RWPE1 (cell line): Measurements from ENCODE around the gene PIMREG.
A peak's percentile ranks its signal among the peaks of the same experiment; 100 is the strongest.

Experiments
- CTCF ChIA-PET: fragments of 350-600 bp; sonication (Branson Sonifier 250); formaldehyde crosslinking; extraction: SDS; loops from one replicate; lab custom pipeline; 2021; lab: Yijun Ruan, JAX
- POLR2A ChIA-PET: fragments of 400-600 bp; formaldehyde crosslinking; extraction: SDS; loops from one replicate; lab custom pipeline; 2020; ENCODE audit warnings: antibody characterized with exemption; ENCODE audit not compliant: low non-redundant PET; lab: Yijun Ruan, JAX
- DNase-seq: peaks from one replicate; pipeline ENCODE4 v3.0.0; 2012; ENCODE audit warnings: low spot score
- H3K27ac ChIP-seq: fragments of 450-650 bp; 2 replicates; pipeline ENCODE4 v1.5.1; 2017
- CTCF ChIP-seq: fragments of 450-650 bp; conservative IDR thresholded peaks from 2 replicates; pipeline ENCODE4 v1.5.1; 2017; ENCODE audit warnings: low read depth, mild to moderate bottlenecking

Gene PIMREG

GRCh38 chr17:6435051-6435450 lies 9.2 kb upstream of the PIMREG start, which contains the start of gene AIPL1:
Gene AIPL1, minus strand, starts transcription at chr17:6435121. Its CDS starts 17 bp downstream, at chr17:6435104.
- ChIA-PET CTCF (interaction anchor here (0.6 to 1.3 kb wide), 3 partner anchors 842 to 986 kb away, joined by 3 to 4 read pairs (median 3); no protein-coding TSS in a partner anchor), POLR2A (no interaction called here)
- no peak for DNase-seq
- no peak for TF ChIP-seq CTCF
- H3K27ac ChIP-seq: no peak within 1 kb of the TSS

GRCh38 chr17:6435968-6436367 lies 8.3 kb upstream of the PIMREG start:
- TF ChIP-seq CTCF: peak; percentile 82
- H3K27ac ChIP-seq: no peak overlapping the region
- ChIA-PET CTCF (interaction anchor here (0.6 to 1.3 kb wide), 8 partner anchors 14 to 1320 kb away, joined by 3 to 4 read pairs (median 3); partner anchors contain the start of genes MIS12 and USP6), POLR2A (no interaction called here)
- DNase-seq: peak; percentile 74

GRCh38 chr17:6437466-6437865 lies 6.8 kb upstream of the PIMREG start:
- TF ChIP-seq CTCF: no peak
- H3K27ac ChIP-seq: no peak overlapping the region
- no peak for DNase-seq
- POLR2A ChIA-PET: no interaction called here
- CTCF ChIA-PET: no interaction called here

- ChIA-PET CTCF (interaction anchor here (0.6 kb wide), 2 partner anchors 34 to 142 kb away, joined by 3 read pairs; no protein-coding TSS in a partner anchor), POLR2A (no interaction called here)
- no peak overlapping the region for H3K27ac ChIP-seq
- no peak for DNase-seq
- TF ChIP-seq CTCF: no peak
Measured at GRCh38 chr17:6437956-6438355, 6.3 kb upstream of the PIMREG start.

- ChIA-PET POLR2A (no interaction called here), CTCF (no interaction called here)
- DNase-seq: no peak
- TF ChIP-seq CTCF: no peak
- no peak overlapping the region for H3K27ac ChIP-seq
Measured at GRCh38 chr17:6439951-6440350, 4.3 kb upstream of the PIMREG start.

- no peak for DNase-seq
- peak overlapping the region; percentile 94 for H3K27ac ChIP-seq
- ChIA-PET CTCF (no interaction called here), POLR2A (no interaction called here)
- no peak for TF ChIP-seq CTCF
Measured at GRCh38 chr17:6442775-6443174, 1.5 kb upstream of the PIMREG start.
